CD4-positive, alpha-beta T cell (primary cell): ENCODE measurements around the gene CDC14A. TPM values are rescaled to one million over a fixed set of nuclear protein-coding genes. Genes with fewer than 3 reads are reported as not detected.

Experiments
- ATAC-seq: fragments of 200-7000 bp; cut with Tn5 transposase; one replicate; pipeline ENCODE4 v1.10.0; 2022; ENCODE audit warnings: mild to moderate bottlenecking; ENCODE audit not compliant: poor library complexity
- CTCF ChIA-PET: fragments of 350-600 bp; sonication (Branson Sonifier 250); formaldehyde crosslinking; loops from one replicate; lab custom pipeline; 2021; ENCODE audit warnings: antibody characterized with exemption, inconsistent platforms; lab: Charles Lee
- POLR2A ChIA-PET: fragments of 350-600 bp; sonication (Branson Sonifier 250); formaldehyde crosslinking; loops from one replicate; lab custom pipeline; 2021; ENCODE audit warnings: antibody characterized with exemption, inconsistent platforms; lab: Charles Lee
- DNase-seq, 14 experiments: peaks; one replicate each; pipeline ENCODE4 v3.0.0-alpha.2; 2013 to 2020; ENCODE audit warnings: mixed read lengths in 2 of 14
- H3K27ac ChIP-seq, 2 donors: one replicate each; pipeline versions ENCODE4 v1.5.1 to v1.7.0; 2013; ENCODE audit warnings: low read length in 2 of 2, low read depth in 1 of 2, mild to moderate bottlenecking in 1 of 2
- H3K27me3 ChIP-seq, 2 experiments: 1 replicate in 1 of 2; 2 replicates in 1 of 2; pipeline versions ENCODE4 v1.6.1 to v1.7.0; 2013; ENCODE audit warnings: low read length in 2 of 2, control low read depth in 1 of 2, mild to moderate bottlenecking in 1 of 2, moderate library complexity in 1 of 2; ENCODE audit not compliant: insufficient read depth in 2 of 2, control insufficient read depth in 1 of 2
- H3K36me3 ChIP-seq: one replicate; pipeline ENCODE4 v1.6.1; 2013; ENCODE audit warnings: low read length, control low read depth; ENCODE audit not compliant: insufficient read depth
- H3K4me1 ChIP-seq: one replicate; pipeline ENCODE4 v1.6.1; 2013; ENCODE audit warnings: low read length, control low read depth; ENCODE audit not compliant: insufficient read depth
- H3K4me3 ChIP-seq: one replicate; pipeline ENCODE4 v1.5.1; 2013; ENCODE audit warnings: mild to moderate bottlenecking, low read length, moderate library complexity
- H3K9me3 ChIP-seq, 2 experiments: 1 replicate in 1 of 2; 2 replicates in 1 of 2; pipeline versions ENCODE4 v1.6.1 to v1.7.0; 2013; ENCODE audit warnings: low read length in 2 of 2, mild to moderate bottlenecking in 2 of 2, control low read depth in 1 of 2, moderate library complexity in 1 of 2; ENCODE audit not compliant: control insufficient read depth in 1 of 2, insufficient read depth in 1 of 2
- H3K27ac Mint-ChIP-seq: one replicate; pipeline ENCODE4 v1.8.0; 2020; ENCODE audit warnings: mixed read lengths
- H3K27me3 Mint-ChIP-seq: one replicate; pipeline ENCODE4 v1.8.0; 2021; ENCODE audit warnings: mixed read lengths
- H3K36me3 Mint-ChIP-seq: one replicate; pipeline ENCODE4 v1.8.0; 2021; ENCODE audit warnings: low read depth, mixed read lengths
- H3K4me1 Mint-ChIP-seq: one replicate; pipeline ENCODE4 v1.8.0; 2021; ENCODE audit warnings: low read depth, mixed read lengths
- H3K4me3 Mint-ChIP-seq: one replicate; pipeline ENCODE4 v1.8.0; 2020; ENCODE audit warnings: mild to moderate bottlenecking, mixed read lengths
- H3K9me3 Mint-ChIP-seq: one replicate; pipeline ENCODE4 v1.8.0; 2020; ENCODE audit warnings: mixed read lengths
- CTCF ChIP-seq: fragments of 200-600 bp; IDR thresholded peaks from one replicate; pipeline ENCODE4 v1.8.0; 2022; ENCODE audit warnings: antibody characterized with exemption, mild to moderate bottlenecking
- intact Hi-C, 2 experiments: fragments of 100-400 bp; cut with DNase I in 1 of 2; cut with micrococcal nuclease in 1 of 2; formaldehyde crosslinking; loops; one replicate each; pipeline versions ENCODE4 v1.15.1 to v1.9.0; 2023 to 2025; cut with DNase I, micrococcal nuclease
- total RNA-seq, 174 experiments: library from RNA in 2 of 174; stranded (reverse) in 2 of 174; gene quantifications; one replicate each; pipeline ENCODE4 v1.2.3 and lab custom pipeline; 2021 to 2026

CDC14A gene
- total RNA-seq, 2 experiments from 2014 or later, result 174 to 182 TPM

GRCh38 chr1:100308777-100309176 is 43.5 kb upstream of the CDC14A start:
- H3K27ac Mint-ChIP-seq, result no peak overlapping the region
- H3K27ac ChIP-seq, result no peak overlapping the region
- no peaks in the 10 kb centered on the region for H3K36me3 Mint-ChIP-seq
- no peak for TF ChIP-seq CTCF
- peaks cover 4% of the 10 kb centered on the region for H3K4me1 ChIP-seq
- no peaks in the 10 kb centered on the region for H3K27me3 ChIP-seq
- no peak for DNase-seq
- no peak for ATAC-seq
- no peaks in the 10 kb centered on the region for H3K36me3 ChIP-seq
- peaks cover 3% of the 10 kb centered on the region for H3K9me3 Mint-ChIP-seq
- peaks cover 0 to 5% of the 10 kb centered on the region in 2 experiments for H3K9me3 ChIP-seq
- POLR2A ChIA-PET, result no interaction called here
- intact Hi-C loops, result no loop called here
- H3K4me3 Mint-ChIP-seq, result no peak overlapping the region
- H3K4me1 Mint-ChIP-seq, result peaks cover 14% of the 10 kb centered on the region
- H3K4me3 ChIP-seq, result no peak overlapping the region
- H3K27me3 Mint-ChIP-seq, result no peaks in the 10 kb centered on the region
- CTCF ChIA-PET, result no interaction called here

- H3K27ac Mint-ChIP-seq, result no peak overlapping the region
- CTCF ChIA-PET, result no interaction called here
- Histone ChIP-seq H3K27me3 (no peaks in the 10 kb centered on the region), H3K9me3 (peaks cover 0 to 5% of the 10 kb centered on the region in 2 experiments), H3K36me3 (no peaks in the 10 kb centered on the region), H3K27ac (no peak overlapping the region), H3K4me3 (no peak overlapping the region), H3K4me1 (peaks cover 4% of the 10 kb centered on the region)
- intact Hi-C loops, result no loop called here
- POLR2A ChIA-PET, result no interaction called here
- no peak for ATAC-seq
- no peak overlapping the region for H3K4me3 Mint-ChIP-seq
- no peak for DNase-seq
- no peaks in the 10 kb centered on the region for H3K36me3 Mint-ChIP-seq
- no peak for TF ChIP-seq CTCF
- no peaks in the 10 kb centered on the region for H3K27me3 Mint-ChIP-seq
- peaks cover 3% of the 10 kb centered on the region for H3K9me3 Mint-ChIP-seq
- H3K4me1 Mint-ChIP-seq, result peaks cover 14% of the 10 kb centered on the region
Observed at GRCh38 chr1:100309863-100310262, 42.4 kb upstream of the CDC14A start.

GRCh38 chr1:100313382-100313781 is 38.9 kb upstream of the CDC14A start:
- H3K4me1 ChIP-seq, result no peaks in the 10 kb centered on the region
- intact Hi-C loops, result no loop called here
- Mint-ChIP-seq H3K4me1 (no peaks in the 10 kb centered on the region), H3K27me3 (no peaks in the 10 kb centered on the region), H3K4me3 (no peak overlapping the region), H3K36me3 (no peaks in the 10 kb centered on the region), H3K9me3 (peaks cover 14% of the 10 kb centered on the region), H3K27ac (no peak overlapping the region)
- CTCF ChIA-PET, result no interaction called here
- no peaks in the 10 kb centered on the region for H3K36me3 ChIP-seq
- no peaks in the 10 kb centered on the region for H3K27me3 ChIP-seq
- peaks cover 9 to 13% of the 10 kb centered on the region in 2 experiments for H3K9me3 ChIP-seq
- TF ChIP-seq CTCF, result no peak
- POLR2A ChIA-PET, result no interaction called here
- H3K27ac ChIP-seq, result no peak overlapping the region
- ATAC-seq, result no peak
- H3K4me3 ChIP-seq, result no peak overlapping the region
- DNase-seq, result no peak
